Lower leg skin (tissue), 3 donors: Measurements from ENCODE around the gene SNX30.

Experiments used
- CTCF ChIP-seq, 3 donors: fragments of 450-650 bp; IDR thresholded peaks; one replicate each; pipeline ENCODE4 v1.5.1; 2016; ENCODE audit warnings: antibody characterized with exemption in 3 of 3, mild to moderate bottlenecking in 3 of 3, moderate library complexity in 2 of 3
- POLR2A ChIP-seq, 2 donors: fragments of 450-650 bp; IDR thresholded peaks; one replicate each; pipeline ENCODE4 v1.6.1; 2016 to 2017; ENCODE audit warnings: antibody characterized with exemption in 2 of 2, mild to moderate bottlenecking in 1 of 2, moderate library complexity in 1 of 2

GRCh38 chr9:112765281-112765680, 14.7 kb downstream of the SNX30 start:
- TF ChIP-seq CTCF (IDR thresholded peaks at IDR 0.05) (no peak), POLR2A (IDR thresholded peaks at IDR 0.05) (no peak)
